GOT3 (cell line): ENCODE results near the gene SCART1.
"Not testable (repeated sequence)": the region's sequence is repeated elsewhere in the genome, so short reads cannot be mapped to it uniquely, and the experiment has no call there.

Experiments used
- DNase-seq: peaks from one replicate; lab custom pipeline; 2025; ENCODE audit warnings: mixed read lengths; lab: John Stamatoyannopoulos, UW

Gene SCART1

DNA sequence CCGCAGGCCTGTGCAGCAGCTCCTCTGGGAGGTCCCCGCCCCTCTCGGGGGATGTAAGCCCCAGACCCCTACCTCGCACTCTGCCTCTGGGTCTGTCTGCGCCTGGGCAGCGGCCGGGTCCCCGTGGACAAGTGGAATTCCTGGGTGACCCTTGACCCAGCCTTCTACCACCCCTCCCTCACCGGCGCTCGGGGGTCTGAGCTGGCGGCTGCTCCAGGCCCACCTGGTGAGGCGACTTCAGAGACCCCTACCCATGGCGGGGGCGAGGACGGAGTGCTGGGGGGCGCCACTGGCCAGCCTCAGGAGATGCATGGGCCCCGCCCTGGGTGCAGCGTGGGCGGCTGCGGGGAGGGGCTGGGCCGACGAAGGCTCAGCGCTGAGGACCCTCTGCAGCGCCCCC, 21.0 kb upstream of the SCART1 start:
- DNase-seq: not testable (repeated sequence)

DNA sequence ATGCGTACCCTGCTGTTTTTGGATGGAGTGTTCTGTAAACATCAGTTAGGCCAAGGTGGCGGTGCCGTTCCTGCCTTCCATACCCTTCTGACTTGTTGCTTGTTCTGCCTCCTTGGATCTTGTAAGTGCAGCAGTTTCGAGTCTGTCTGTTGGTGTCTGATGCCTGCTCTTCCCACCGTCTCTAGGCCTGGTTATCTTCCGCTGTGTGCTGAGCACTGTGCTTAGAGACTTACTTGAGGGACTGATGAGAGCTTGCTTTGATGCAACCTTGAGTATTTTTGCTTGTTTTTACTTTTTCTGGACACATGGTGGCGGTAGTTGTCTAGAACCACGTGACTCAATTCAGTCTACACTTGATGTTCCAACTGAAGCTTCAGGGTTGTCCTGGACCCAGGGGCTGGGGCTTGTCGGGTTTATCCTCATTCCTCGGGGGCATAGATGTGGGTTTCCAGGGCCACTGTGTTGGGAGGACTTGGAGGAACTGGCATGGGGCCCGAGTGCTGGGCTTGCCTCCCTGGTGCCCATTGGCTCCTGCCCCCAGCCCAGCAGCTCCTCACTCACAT, 15.0 kb upstream of the SCART1 start:
- DNase-seq: no peak

GRCh38 chr10:133439517-133440461, 14.0 kb upstream of the SCART1 start:
- no peak for DNase-seq

GRCh38 chr10:133440633-133441285, 13.0 kb upstream of the SCART1 start:
- no peak for DNase-seq

DNA sequence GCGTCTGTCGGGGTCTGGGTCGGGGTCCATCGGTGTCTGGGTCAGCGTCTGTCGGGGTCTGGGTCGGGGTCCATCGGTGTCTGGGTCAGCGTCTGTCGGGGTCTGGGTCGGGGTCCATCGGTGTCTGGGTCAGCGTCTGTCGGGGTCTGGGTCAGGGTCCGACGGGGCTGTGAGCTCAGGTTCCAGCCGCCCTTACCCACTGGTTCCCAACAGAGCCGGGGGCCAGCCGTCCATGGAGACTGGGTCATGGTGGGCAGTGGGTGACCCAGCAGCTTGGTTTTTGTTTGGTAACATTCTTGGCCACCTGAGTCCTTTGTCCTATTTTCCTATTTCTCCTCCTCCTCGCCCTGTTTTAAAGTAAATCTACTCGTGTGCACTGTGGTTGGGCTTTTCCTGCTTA, 12.4 kb upstream of the SCART1 start:
- DNase-seq: not testable (repeated sequence)

DNA sequence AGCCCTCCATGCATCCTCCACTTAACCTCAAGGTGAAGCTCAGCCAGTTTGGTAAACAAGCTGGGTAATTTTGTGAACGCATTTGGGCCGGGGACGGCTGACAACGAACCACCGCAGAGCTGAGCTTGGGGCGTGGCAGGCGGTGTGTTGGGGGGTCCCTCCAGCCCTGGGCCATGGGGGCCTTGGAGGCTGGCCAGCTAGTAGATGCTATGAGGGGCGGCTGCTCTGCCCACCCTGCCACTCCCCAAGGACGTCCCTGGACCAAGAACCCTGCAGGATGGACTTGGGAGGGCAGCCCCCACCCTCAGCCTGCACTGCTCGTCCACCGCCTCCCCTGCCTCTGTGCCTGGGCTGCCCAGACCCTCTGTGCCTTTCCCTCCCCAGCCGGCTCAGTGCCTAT, 12.0 kb upstream of the SCART1 start:
- DNase-seq: no peak

DNA sequence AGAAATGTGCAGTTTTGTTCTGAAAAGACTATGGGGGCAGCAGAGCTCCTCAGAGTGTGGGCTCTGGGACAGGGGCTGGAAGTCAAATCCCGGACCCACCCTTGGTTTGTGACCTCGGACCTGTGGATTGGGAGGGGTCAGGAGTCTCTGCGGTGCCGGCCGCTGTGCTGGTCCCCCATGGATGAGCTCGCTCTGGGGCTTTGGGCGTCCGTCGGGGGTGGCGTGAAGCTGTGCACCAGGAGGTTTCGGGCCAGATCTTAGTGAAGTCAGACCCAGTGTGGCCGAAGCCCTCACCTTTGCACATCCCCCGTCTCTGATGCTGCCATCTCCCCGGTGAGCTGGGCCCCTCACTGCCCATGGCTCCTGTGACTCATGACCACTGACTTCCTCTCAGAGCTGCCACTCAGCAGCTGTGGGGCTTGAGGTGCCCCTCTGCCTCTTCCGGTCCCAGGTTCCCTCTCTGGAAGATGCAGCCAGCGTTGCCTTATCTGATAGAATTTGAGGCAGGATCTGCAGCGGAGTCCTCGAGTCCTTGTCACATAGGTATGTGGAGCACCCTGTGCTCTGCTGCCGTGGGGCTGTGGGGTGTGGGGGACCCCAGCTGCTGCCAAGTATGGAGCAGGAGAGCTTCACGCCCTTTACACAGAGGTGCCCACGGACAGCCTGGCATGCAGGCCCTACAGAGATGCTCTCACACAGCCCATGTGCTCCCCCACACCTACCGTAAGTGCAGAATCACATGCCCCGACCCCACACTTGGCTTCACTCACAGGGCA, 11.4 kb upstream of the SCART1 start:
- DNase-seq: no peak

DNA sequence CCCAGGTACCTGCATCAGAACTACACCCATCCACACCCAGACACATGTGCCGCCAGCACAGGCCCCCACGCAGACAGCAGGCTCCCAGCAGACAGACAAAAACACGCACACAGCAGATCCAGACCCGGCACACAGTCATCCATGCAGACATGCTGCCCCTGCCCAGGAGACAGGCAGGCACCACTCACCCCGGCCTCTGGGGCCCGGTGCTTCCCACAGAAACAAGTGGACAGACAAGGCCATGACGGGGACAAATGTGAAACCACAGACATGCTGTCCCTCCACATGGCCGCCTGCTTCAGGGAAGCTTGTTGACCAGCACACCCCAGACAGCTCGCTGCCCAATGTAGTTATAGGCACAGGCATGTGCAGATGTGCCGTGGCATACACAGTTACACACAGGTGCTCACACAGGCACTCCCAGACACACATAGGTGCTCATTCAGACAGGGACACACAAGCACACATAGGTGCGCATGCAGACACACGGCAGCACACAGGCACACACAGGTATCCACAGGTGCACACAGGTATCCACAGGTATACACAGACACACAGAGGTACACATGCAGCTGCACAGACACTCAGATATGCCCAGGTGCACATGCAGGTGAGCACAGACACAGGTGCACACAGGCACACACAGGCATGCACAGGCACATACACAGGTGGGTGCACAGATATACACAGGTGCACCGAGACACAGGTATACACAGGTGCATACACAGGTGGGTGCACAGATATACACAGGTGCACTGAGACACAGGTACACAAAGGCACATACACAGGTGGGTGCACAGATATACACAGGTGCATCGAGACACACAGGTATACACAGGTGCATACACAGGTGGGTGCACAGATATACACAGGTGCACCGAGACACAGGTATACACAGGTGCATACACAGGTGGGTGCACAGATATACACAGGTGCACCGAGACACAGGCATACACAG, 10.5 kb upstream of the SCART1 start:
- DNase-seq: no peak

- no peak for DNase-seq
These were observed 9.1 kb upstream of the SCART1 start for GRCh38 chr10:133444342-133445267.

- no peak for DNase-seq
These were observed 8.4 kb upstream of the SCART1 start for GRCh38 chr10:133445268-133445732.

DNA sequence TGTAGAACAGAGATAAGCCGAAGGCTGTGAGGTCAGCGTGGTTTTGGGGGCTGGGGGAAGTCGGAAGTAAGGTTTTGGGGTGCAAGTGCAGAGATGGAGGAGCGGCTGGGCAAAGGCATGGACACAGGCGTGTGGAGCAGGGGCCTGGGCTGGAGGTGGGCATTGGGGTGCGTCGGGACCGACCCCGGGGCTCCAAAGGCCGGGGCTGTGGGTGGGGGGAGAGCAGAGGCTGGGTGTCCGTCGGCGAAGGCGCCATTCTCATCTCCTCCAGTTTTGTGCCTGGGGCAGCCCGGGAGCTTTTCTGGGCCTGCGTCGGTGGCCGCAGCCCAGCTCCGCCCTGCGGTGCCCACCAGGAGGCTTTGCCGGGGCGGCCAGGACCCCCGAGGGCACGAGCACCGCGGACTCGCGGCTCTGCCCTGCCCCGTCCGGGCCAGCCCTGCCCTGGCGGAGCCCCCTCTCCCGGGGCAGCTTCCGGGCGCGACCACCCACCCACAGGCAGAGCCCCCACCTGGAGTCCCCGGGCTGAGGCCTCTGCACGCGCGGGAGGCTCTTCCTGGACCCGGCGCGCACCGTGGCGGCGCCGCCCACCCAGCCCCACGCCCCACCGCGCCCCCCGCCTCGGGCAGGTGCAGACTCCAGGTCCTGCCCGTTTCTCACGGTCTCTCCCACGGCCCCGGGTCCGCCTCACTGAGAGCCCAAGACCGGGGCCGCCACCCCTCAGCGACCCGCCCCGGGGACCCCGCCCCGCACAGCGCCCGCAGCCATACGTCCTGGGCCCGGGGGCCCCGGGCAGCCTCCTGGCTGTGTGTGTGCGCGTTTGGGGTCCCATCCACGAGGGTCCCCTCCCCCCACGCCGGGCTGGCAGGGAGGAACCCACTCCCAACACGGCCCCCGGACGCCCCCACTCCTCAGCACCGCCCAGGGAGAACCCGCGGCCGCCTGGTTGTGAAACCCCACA, 7.7 kb upstream of the SCART1 start:
- DNase-seq: no peak

DNA sequence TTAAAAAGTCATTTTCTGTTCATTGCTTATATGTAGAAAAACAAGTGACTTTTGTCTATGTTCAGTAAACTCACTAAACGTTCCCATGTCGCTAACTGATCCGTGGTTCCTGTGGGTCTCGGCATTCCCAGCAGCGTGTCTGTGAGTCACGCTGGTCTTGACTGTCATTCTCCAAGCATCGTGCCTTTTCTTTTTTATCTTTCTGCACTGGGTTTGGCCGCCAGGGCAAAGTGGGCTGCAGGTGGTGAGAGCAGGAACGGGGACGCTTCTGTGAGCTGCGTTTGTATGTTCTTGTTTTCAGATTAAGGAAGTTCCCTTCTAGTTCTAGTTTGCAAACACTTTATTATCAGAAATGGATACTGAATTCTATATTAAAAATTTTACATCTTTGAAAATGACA, 6.8 kb upstream of the SCART1 start:
- no peak for DNase-seq

- DNase-seq: no peak
These were observed 5.6 kb upstream of the SCART1 start for GRCh38 chr10:133448120-133448519.

- no peak for DNase-seq
These were observed 2.4 kb upstream of the SCART1 start for GRCh38 chr10:133451346-133451745.

- DNase-seq: no peak
These were observed 1.3 kb upstream of the SCART1 start for GRCh38 chr10:133452453-133452852.

- DNase-seq: no peak
These were observed 604 bp downstream of the SCART1 start for GRCh38 chr10:133454204-133454893.

- DNase-seq: no peak
These were observed 1.5 kb downstream of the SCART1 start for GRCh38 chr10:133455196-133455595.

- DNase-seq: no peak
These were observed 1.9 kb downstream of the SCART1 start for GRCh38 chr10:133455611-133456031.
